CD4-positive, alpha-beta T cell treated with Interleukin-4 for 4 hours (primary cell): ENCODE results near the gene GRIN3B.
A peak's percentile ranks its signal among the peaks of the same experiment; 100 is the strongest.
"Not testable (repeated sequence)": the region's sequence is repeated elsewhere in the genome, so short reads cannot be mapped to it uniquely, and the experiment has no call there.

Experiments
- DNase-seq: peaks from one replicate; pipeline ENCODE4 v3.0.0-alpha.2; 2020

Gene GRIN3B, protein sequence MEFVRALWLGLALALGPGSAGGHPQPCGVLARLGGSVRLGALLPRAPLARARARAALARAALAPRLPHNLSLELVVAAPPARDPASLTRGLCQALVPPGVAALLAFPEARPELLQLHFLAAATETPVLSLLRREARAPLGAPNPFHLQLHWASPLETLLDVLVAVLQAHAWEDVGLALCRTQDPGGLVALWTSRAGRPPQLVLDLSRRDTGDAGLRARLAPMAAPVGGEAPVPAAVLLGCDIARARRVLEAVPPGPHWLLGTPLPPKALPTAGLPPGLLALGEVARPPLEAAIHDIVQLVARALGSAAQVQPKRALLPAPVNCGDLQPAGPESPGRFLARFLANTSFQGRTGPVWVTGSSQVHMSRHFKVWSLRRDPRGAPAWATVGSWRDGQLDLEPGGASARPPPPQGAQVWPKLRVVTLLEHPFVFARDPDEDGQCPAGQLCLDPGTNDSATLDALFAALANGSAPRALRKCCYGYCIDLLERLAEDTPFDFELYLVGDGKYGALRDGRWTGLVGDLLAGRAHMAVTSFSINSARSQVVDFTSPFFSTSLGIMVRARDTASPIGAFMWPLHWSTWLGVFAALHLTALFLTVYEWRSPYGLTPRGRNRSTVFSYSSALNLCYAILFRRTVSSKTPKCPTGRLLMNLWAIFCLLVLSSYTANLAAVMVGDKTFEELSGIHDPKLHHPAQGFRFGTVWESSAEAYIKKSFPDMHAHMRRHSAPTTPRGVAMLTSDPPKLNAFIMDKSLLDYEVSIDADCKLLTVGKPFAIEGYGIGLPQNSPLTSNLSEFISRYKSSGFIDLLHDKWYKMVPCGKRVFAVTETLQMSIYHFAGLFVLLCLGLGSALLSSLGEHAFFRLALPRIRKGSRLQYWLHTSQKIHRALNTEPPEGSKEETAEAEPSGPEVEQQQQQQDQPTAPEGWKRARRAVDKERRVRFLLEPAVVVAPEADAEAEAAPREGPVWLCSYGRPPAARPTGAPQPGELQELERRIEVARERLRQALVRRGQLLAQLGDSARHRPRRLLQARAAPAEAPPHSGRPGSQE

GRCh38 chr19:1000095-1000494 is at the start of gene GRIN3B:
GRIN3B (plus strand) TSS chr19:1000419; CDS start chr19:1000438, 19 bp downstream.
- peak; percentile 50 for DNase-seq

DNA sequence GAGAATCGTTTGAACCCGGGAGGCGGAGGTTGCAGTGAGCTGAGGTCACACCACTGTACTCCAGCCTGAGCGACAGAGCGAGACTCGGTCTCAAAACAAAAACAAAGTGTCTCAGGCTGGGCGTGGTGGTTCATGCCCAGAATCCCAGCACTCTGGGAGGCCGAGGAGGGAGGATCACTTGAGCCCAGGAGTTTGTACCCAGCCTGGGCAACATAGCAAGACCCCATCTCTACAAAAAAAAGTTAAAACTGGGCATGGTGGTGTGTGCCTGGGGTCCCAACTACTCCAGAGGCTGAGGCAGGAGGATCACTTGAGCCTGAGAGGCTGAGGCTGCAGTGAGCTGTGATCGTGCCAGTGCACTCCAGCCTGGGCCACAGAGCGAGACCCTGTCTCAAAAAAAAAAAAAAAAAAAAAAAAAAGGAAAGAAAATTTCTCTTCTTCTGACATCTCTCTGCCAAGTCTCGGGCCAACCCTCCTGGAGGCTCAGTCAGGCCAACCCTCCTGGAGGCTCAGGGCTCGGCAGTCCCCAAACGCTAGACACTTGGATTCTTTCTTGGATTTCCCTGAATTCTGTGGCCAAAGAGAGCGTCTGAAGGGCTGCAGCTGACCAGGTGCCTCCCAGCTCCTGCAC is 48.1 kb upstream of the GRIN3B start:
- no peak for DNase-seq

GRCh38 chr19:952680-953444 is 47.4 kb upstream of the GRIN3B start:
- DNase-seq, result no peak

DNA sequence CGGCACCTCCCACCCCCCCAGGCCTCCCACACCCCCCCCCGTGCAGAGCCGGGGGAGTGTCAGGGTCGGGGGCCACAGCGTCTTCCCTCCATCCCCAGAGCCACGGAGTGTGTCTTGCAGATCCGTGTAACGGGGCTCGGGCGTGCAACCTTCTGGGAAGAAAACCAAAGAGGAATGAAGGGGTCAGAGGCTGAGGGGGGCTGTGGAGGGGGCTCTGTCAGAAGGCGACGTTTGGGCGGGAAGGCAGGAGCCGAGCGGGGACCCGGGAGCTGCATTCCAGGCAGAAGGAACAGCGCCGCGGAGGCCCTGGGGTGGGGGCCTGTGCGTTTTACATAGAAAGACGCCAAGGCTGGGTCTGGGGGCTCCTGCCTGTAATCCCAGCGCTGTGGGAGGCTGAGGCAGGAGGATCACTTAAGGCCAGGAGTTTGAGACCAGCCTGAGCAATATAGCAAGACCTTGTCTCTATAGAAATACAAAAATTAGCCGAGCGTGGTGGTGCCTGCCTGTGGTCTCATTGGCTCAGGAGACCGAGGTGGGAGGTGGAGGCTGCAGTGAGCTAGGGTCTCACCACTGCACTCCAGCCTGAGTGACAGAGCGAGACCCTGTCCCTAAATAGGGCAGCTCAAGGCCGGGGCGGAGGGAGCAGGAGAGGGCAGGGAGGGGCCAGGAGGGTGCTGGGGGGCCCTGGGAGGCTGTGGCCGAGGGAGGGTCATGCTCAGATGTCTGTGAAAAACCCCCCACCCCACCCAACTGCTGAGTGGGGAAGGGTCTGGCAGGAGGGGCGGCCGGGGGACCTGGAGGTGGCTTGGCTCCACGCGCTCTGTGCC is 46.6 kb upstream of the GRIN3B start:
- no peak for DNase-seq

DNA sequence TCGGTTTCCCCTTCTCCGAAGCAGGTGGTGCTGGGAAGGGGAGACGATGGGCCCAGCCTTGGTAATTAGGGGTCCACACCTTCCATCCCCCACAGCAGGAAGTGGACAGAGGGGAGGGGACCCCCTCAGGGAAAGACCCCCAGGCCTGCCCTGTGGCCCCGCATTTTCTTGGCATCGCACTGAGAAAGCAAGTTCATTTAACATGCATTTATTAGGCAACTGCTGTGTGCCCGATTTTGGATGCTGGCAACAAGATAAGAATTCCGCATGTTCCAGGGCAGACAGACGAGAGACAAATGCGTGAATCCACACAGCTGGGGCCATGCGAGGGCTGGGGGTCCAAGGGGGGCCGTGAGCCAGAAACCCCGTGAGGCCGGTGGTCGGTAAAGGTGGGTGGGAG is 45.9 kb upstream of the GRIN3B start:
- DNase-seq, result no peak

GRCh38 chr19:954672-955494 is 45.3 kb upstream of the GRIN3B start:
- DNase-seq, result no peak

DNA sequence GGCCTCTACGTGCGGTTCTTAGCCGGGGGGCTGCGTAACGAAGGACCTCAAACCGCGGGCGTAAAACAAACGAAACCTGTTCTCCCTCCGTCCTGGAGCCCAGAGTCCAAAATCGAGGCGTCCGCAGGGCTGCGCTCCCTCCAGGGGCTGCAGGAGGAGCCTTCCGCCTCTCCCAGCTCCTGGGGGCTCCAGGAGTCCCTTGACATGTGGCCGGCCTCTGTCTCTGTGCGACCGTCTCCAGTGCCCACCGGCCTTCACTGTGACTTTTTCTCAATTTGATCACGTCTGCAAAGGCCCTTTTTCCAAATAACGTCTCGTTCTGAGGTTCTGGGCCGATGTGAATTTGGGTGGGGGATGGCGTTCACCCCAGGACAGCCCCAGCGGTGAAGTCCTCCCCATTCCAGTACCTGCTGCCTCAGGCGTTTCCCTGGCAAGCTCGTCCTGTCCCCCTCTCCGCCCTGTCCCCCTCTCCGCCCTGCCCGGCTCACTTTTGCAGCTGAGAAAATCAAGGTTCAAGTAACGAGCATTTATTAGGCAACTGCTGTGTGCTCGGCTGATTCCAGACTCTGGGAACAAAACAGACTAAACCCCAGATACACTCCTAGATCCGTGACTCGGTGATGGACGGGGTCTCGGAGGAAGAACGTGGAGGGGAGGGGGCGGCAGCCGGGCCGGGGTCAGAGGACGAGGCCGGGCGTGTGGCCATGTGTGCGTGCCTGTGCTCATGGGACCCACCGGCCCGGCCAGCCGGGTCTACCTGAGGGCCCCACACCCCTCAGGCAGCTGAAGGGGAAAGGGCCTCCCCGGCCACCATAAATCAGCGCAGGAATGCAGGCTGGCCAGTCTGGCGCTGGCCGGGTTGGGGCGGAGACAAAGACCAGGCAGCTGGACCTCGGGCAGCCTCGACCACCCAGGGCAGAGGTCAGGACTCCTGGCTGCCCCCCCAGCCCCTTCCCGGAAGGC is 44.1 kb upstream of the GRIN3B start:
- no peak for DNase-seq

GRCh38 chr19:956766-957440 is 43.3 kb upstream of the GRIN3B start:
- no peak for DNase-seq

- not testable (repeated sequence) for DNase-seq
Measured at GRCh38 chr19:957578-957977, 42.6 kb upstream of the GRIN3B start.

DNA sequence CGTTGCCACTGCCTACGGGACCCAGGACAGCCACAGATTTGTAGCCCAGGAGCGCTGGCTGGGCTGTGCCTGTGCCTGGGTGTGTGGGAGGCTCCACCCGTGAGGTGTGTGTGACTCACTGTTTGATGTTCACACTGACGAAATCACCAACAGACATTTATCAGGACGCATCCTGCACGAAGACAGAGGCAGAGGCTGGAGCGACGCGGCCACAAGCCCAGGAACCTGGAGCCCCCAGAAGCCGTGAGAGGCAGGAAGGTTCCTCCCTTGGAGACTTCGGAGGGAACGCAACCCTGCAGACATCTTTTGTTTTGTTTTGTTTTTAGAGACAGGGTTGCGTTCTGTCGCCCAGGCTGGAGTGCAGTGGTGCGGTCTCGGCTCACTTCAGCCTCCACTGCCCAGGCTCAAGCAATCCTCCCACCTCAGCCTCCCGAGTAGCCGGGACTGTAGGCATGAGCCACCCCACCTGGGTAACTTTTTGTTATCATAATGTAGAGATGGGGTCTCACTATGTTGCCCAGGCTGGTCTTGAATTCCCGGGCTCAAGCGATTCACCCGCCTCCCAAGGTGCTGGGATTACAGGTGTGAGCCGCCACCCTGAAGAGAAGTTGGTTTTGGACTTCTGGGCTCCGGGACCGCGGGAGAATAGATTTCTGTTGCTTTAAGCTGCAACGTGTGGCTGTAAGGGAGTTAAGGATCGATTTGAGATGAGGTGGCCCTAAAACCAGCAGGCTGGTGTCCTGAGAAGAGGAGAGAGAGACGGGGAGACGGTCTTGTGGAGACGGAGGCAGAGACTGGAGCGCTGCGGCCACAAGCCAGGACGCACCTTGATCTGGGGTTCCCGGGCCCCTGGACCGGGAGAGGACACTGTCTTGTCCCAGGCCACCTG is 41.0 kb upstream of the GRIN3B start:
- no peak for DNase-seq

DNA sequence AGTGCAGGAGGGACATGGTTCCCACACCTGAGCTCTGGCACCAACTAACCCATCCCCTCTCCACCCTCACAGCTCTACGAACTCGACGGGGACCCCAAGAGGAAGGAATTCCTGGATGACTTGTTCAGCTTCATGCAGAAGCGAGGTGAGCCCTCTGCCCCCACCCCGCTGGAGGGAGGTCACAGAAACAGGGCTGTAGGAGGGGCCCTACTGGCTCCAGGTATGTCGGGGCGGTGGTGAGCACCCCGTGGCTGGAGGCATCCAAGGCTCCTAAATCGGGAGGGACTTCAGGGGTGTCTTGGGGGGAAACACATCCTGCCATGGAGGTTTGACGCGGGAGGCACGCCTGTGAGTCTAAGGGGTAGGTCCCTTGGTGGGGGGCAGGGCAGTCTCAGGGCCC is 40.2 kb upstream of the GRIN3B start:
- DNase-seq, result no peak

- DNase-seq, result no peak
Measured at GRCh38 chr19:960601-960938, 39.6 kb upstream of the GRIN3B start.

DNA sequence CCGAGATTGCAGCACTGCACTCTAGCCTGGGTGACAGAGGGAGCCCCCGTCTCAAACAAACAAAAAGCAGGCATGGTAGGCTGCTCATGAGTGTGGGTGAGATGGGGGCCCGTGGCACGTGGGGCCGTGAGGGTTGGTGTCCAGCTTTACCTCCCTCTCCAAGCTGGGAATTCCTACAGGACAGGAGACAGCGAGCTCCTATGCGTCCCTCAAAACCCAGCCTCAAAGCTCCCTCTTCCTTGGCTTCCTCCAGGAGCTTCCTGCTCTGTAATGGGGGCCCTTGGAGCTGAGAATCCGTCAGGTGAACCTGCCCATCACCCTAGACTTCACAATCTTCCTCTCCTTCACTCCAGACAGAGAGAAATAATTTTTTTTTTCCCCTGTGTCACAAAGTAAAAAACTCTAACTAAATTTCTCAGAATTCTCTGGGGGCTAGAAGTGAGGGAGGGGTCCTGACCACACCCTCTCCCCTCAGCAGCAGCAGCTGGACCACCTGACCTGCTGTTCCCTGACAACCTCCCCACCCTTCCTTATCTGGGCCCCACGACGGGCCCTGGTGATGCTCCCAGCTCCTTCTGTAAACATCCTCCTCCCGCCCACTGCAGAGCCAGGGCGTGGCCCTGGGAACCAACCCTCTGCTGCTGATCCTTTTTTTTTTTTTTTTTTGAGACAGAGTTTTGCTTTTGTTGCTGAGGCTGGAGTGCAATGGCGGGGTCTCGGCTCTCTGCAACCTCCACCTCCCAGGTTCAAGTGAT is 38.2 kb upstream of the GRIN3B start:
- DNase-seq, result no peak

GRCh38 chr19:962683-963400 is 37.4 kb upstream of the GRIN3B start:
- no peak for DNase-seq

GRCh38 chr19:963486-963951 is 36.7 kb upstream of the GRIN3B start:
- DNase-seq, result no peak

- DNase-seq, result no peak
Measured at GRCh38 chr19:964116-964520, 36.1 kb upstream of the GRIN3B start.
